Endothelial cell of umbilical vein (primary cell): ENCODE data around the gene PLEKHH3. TPM values are rescaled to one million over a fixed set of nuclear protein-coding genes. Genes with fewer than 3 reads are reported as not detected.

ENCODE experiments used
- BruUV-seq: library from RNA; stranded (reverse); fragments of 400-500 nt; replicated peaks from 2 replicates; lab custom pipeline; 2021; lab: Mats Ljungman, UMichigan
- CTCF ChIA-PET: fragments of 300-600, 350-600 bp; sonication (Branson Sonifier 250); formaldehyde crosslinking; loops from one replicate; lab custom pipeline; 2021; ENCODE audit warnings: antibody characterized with exemption, inconsistent platforms; lab: Charles Lee
- POLR2A ChIA-PET: fragments of 300-600, 350-600 bp; sonication (Branson Sonifier 250); formaldehyde crosslinking; loops from one replicate; lab custom pipeline; 2021; ENCODE audit warnings: antibody characterized with exemption, inconsistent platforms; lab: Charles Lee
- DNase-seq: peaks from one replicate; pipeline ENCODE4 v3.0.0-alpha.2; 2011; ENCODE audit warnings: low read depth, low spot score
- FAIRE-seq: peaks from 2 replicates; lab custom pipeline; 2011; peaks lifted over from hg19 to GRCh38; lab: Jason Lieb, UNC
- H2AFZ ChIP-seq: 2 replicates; pipeline ENCODE4 v1.6.0; 2012; ENCODE audit warnings: low read depth, low read length, control low read depth, inconsistent platforms
- H3K27ac ChIP-seq: 2 replicates; pipeline ENCODE4 v1.5.1; 2011; ENCODE audit warnings: low read depth, mild to moderate bottlenecking, control low read depth, low read length, moderate library complexity; ENCODE audit not compliant: insufficient read depth
- H3K27me3 ChIP-seq, 2 experiments: 2 replicates each; pipeline versions ENCODE4 v1.6.0 to v1.6.1; 2011; ENCODE audit warnings: low read length in 2 of 2, mixed read lengths in 1 of 2; ENCODE audit not compliant: control insufficient read depth in 2 of 2, insufficient read depth in 2 of 2
- H3K36me3 ChIP-seq, 2 experiments: 2 replicates in 1 of 2; 3 replicates in 1 of 2; pipeline ENCODE4 v1.5.1; 2011; ENCODE audit warnings: low read length in 2 of 2, mild to moderate bottlenecking in 1 of 2, moderate library complexity in 1 of 2; ENCODE audit not compliant: control insufficient read depth in 2 of 2, insufficient read depth in 2 of 2; ENCODE audit errors: extremely low read depth in 1 of 2
- H3K4me1 ChIP-seq: 3 replicates; pipeline ENCODE4 v1.5.1; 2011; ENCODE audit warnings: mild to moderate bottlenecking, low read length; ENCODE audit not compliant: control insufficient read depth, insufficient read depth; ENCODE audit errors: extremely low read depth
- H3K4me2 ChIP-seq: 2 replicates; pipeline ENCODE4 v1.6.1; 2011; ENCODE audit warnings: low read length, control low read depth, mixed read lengths; ENCODE audit not compliant: insufficient read depth
- H3K4me3 ChIP-seq, 3 experiments: fragments of 200-600 bp in 1 of 3; sonication (generic), shearing (Covaris generic) in 1 of 3; replicated peaks in 1 of 3; 2 replicates each; pipeline ENCODE4 v1.5.1; 2011 to 2016; ENCODE audit warnings: control low read depth in 3 of 3, low read length in 3 of 3, mild to moderate bottlenecking in 2 of 3, inconsistent platforms in 1 of 3, low read depth in 1 of 3, moderate library complexity in 1 of 3; ENCODE audit not compliant: insufficient read depth in 1 of 3
- H3K79me2 ChIP-seq: 2 replicates; pipeline ENCODE4 v1.6.0; 2012; ENCODE audit warnings: low read length, inconsistent platforms; ENCODE audit not compliant: control insufficient read depth, insufficient read depth
- H3K9ac ChIP-seq: replicated peaks from 2 replicates; pipeline ENCODE3; 2011; ENCODE audit warnings: low read length, control low read depth; ENCODE audit not compliant: insufficient read depth; ENCODE audit errors: extremely low read depth
- H3K9me1 ChIP-seq: replicated peaks from 3 replicates; pipeline ENCODE4 v1.6.0; 2011; ENCODE audit warnings: mild to moderate bottlenecking, low read length; ENCODE audit not compliant: control insufficient read depth, insufficient read depth; ENCODE audit errors: extremely low read depth
- H3K9me3 ChIP-seq: replicated peaks from 2 replicates; pipeline ENCODE4 v1.5.1; 2012; ENCODE audit warnings: low read length, inconsistent platforms; ENCODE audit not compliant: control insufficient read depth, insufficient read depth
- H4K20me1 ChIP-seq: replicated peaks from 2 replicates; pipeline ENCODE3; 2011; ENCODE audit warnings: mild to moderate bottlenecking, low read length; ENCODE audit not compliant: control insufficient read depth, insufficient read depth; ENCODE audit errors: extremely low read depth
- CTCF ChIP-seq, 2 donors: IDR thresholded peaks; 1 replicate in 1 of 2; 2 replicates in 1 of 2; pipeline ENCODE4 v1.5.1; 2011; ENCODE audit warnings: low read length in 2 of 2, mild to moderate bottlenecking in 2 of 2, moderate library complexity in 2 of 2, control low read depth in 1 of 2, inconsistent platforms in 1 of 2, low read depth in 1 of 2; ENCODE audit not compliant: insufficient read depth in 1 of 2; ENCODE audit errors: extremely low read depth in 1 of 2
- EZH2 ChIP-seq: IDR thresholded peaks from 2 replicates; pipeline ENCODE4 v1.6.1; 2012; ENCODE audit warnings: borderline replicate concordance, low read depth, mild to moderate bottlenecking, moderate library complexity, low read length, inconsistent platforms; ENCODE audit not compliant: severe bottlenecking
- FOS ChIP-seq: IDR thresholded peaks from 2 replicates; pipeline ENCODE4 v1.6.1; 2011; ENCODE audit warnings: mild to moderate bottlenecking, low read length, moderate library complexity, borderline replicate concordance; ENCODE audit not compliant: insufficient read depth
- GATA2 ChIP-seq: IDR thresholded peaks from 2 replicates; pipeline ENCODE4 v1.7.0; 2011; ENCODE audit warnings: low read depth, mild to moderate bottlenecking, moderate library complexity, mixed read lengths, low read length; ENCODE audit not compliant: insufficient read length, insufficient read depth
- JUN ChIP-seq: IDR thresholded peaks from 2 replicates; pipeline ENCODE4 v1.6.1; 2011; ENCODE audit warnings: borderline replicate concordance, low read depth; ENCODE audit not compliant: insufficient read length, insufficient read depth
- MAX ChIP-seq: IDR thresholded peaks from 2 replicates; pipeline ENCODE4 v1.6.1; 2011; ENCODE audit not compliant: insufficient read depth, insufficient read length
- MYC ChIP-seq: IDR thresholded peaks from one replicate; pipeline ENCODE4 v1.6.1; 2011; ENCODE audit warnings: mild to moderate bottlenecking, low read depth, low read length
- POLR2A ChIP-seq: IDR thresholded peaks from 2 replicates; pipeline ENCODE4 v1.6.1; 2012; ENCODE audit warnings: low read depth, mild to moderate bottlenecking, control low read depth, low read length
- POLR2AphosphoS5 ChIP-seq: IDR thresholded peaks from 2 replicates; pipeline ENCODE4 v1.6.1; 2012; ENCODE audit warnings: low read depth, mild to moderate bottlenecking, control low read depth, low read length, moderate library complexity; ENCODE audit not compliant: insufficient read depth
- dilution Hi-C: fragments of 300-500 bp; cut with MboI; formaldehyde crosslinking; loops from one replicate; pipeline ENCODE4 v1.15.0; 2019; ENCODE audit warnings: low sequenced_read_pairs; ENCODE audit not compliant: extremely low pct_ligation_motif_present
- intact Hi-C: fragments of 100-400 bp; cut with micrococcal nuclease; formaldehyde crosslinking; loops from one replicate; pipeline ENCODE4 v1.10.0; 2022
- polyA plus RNA-seq, 4 experiments: library from polyadenylated mRNA; depleted of rRNA in 3 of 4; stranded (reverse) in 3 of 4; unstranded in 1 of 4; fragments of >200 nt; gene quantifications; 2 replicates each; pipeline versions ENCODE4 v1.2.1 to v1.2.3, GENCODE V29; 2011 to 2012; ENCODE audit warnings: missing spikeins in 1 of 4
- total RNA-seq: library from RNA; stranded (reverse); gene quantifications from 2 replicates; pipeline ENCODE4 v1.2.3, GENCODE V29; 2021

PLEKHH3 gene
- total and polyA plus RNA-seq, 2 donors (not counting 3 experiments of a cell fraction or from before 2014, with no cell fraction given): 5.4 to 11.3 TPM

- CTCF ChIA-PET: interaction anchor here (0.8 to 8.3 kb wide), 6 partner anchors 15 to 124 kb away, joined by 4 to 235 read pairs (median 9); partner anchors contain the start of genes PSMC3IP, RETREG3, TUBG1 and TUBG2
- intact Hi-C loops (loop anchor here (1.0 to 5.0 kb wide), 5 partner anchors 17 to 356 kb away; partner anchors contain the start of genes RETREG3, RPL27, TUBG1 and WNK4), dilution Hi-C loops (no loop called here)
- H3K79me2 ChIP-seq: no peaks in the 10 kb centered on the region
- no peaks in the 10 kb centered on the region for H4K20me1 ChIP-seq
- H3K4me1 ChIP-seq: peaks cover 46% of the 10 kb centered on the region
- peak overlapping the region; percentile 48 for H3K27ac ChIP-seq
- H3K36me3 ChIP-seq: peaks cover 0 to 3% of the 10 kb centered on the region in 2 experiments
- H3K9me1 ChIP-seq: no peaks in the 10 kb centered on the region
- POLR2A ChIA-PET: interaction anchor here (0.7 to 1.2 kb wide), 3 partner anchors 22 to 100 kb away, joined by 3 to 4 read pairs (median 3); partner anchors contain the start of genes RETREG3 and TUBG1
- FAIRE-seq (peak; percentile 92), DNase-seq (peak; percentile 81)
- peak overlapping the region; percentile 62 for H3K9ac ChIP-seq
- peak overlapping the region; percentile 39 for H2AFZ ChIP-seq
- H3K9me3 ChIP-seq: no peaks in the 10 kb centered on the region
- H3K4me3 ChIP-seq: peak overlapping the region in 2 of 3 experiments; percentile 25 to 61
- TF ChIP-seq JUN (no peak), GATA2 (no peak), POLR2AphosphoS5 (peak; percentile 63), MYC (no peak), CTCF (IDR thresholded peaks at IDR 0.05; ENCODE audit: extremely low read depth in 1 of 2, insufficient read depth in 1 of 2, low read depth in 1 of 2, low read length in 2 of 2) (no peak), MAX (peak; percentile 36), EZH2 (no peak), POLR2A (peak; percentile 0), FOS (no peak)
- H3K4me2 ChIP-seq: peak overlapping the region; percentile 31
- H3K27me3 ChIP-seq: no peaks in the 10 kb centered on the region
- TSS peak; percentile 97 for BruUV-seq
Observed at GRCh38 chr17:42677921-42678781, 1.4 kb upstream of the PLEKHH3 start.
